Esophagus muscularis mucosa (tissue), 4 donors: ENCODE measurements around the gene ITGA2B. TPM values are rescaled to one million over a fixed set of nuclear protein-coding genes. Genes with fewer than 3 reads are reported as not detected.

Experiments
- DNase-seq: peaks from one replicate; pipeline ENCODE4 v3.0.0-alpha.2; 2017; ENCODE audit errors: extremely low spot score
- H3K27ac ChIP-seq, 4 donors: fragments of 200-600 bp; sonication (generic); replicated peaks in 1 of 4; 1 replicate in 3 of 4; 2 replicates in 1 of 4; pipeline ENCODE4 v1.5.1; 2016 to 2019; ENCODE audit warnings: mild to moderate bottlenecking in 1 of 4
- H3K27me3 ChIP-seq, 4 donors: fragments of 200-600 bp; sonication (generic); one replicate each; pipeline versions ENCODE4 v1.5.1 to v1.6.0; 2016 to 2019
- H3K36me3 ChIP-seq, 4 donors: fragments of 200-600 bp; sonication (generic); one replicate each; pipeline ENCODE4 v1.5.1; 2016 to 2019
- H3K4me1 ChIP-seq, 4 donors: fragments of 200-600 bp; sonication (generic); one replicate each; pipeline ENCODE4 v1.5.1; 2016 to 2019
- H3K4me3 ChIP-seq, 4 donors: fragments of 200-600 bp; sonication (generic); 1 replicate in 2 of 4; 2 replicates in 2 of 4; pipeline ENCODE4 v1.5.1; 2016 to 2019; ENCODE audit warnings: mild to moderate bottlenecking in 4 of 4, moderate library complexity in 1 of 4
- H3K9me3 ChIP-seq, 4 donors: fragments of 200-600 bp; sonication (generic); 1 replicate in 3 of 4; 2 replicates in 1 of 4; pipeline ENCODE4 v1.5.1; 2016 to 2019
- CTCF ChIP-seq, 3 experiments: fragments of 200-600 bp in 2 of 3; fragments of 450-650 bp in 1 of 3; sonication (generic) in 2 of 3; IDR thresholded peaks; one replicate each; pipeline ENCODE4 v1.5.1; 2017 to 2019; ENCODE audit warnings: antibody characterized with exemption in 3 of 3, mild to moderate bottlenecking in 2 of 3, moderate library complexity in 1 of 3
- EP300 ChIP-seq: sonication (generic); formaldehyde crosslinking; IDR thresholded peaks from one replicate; pipeline ENCODE4 v1.6.1; 2017; ENCODE audit warnings: antibody characterized with exemption
- POLR2A ChIP-seq: fragments of 450-650 bp; IDR thresholded peaks from one replicate; pipeline ENCODE4 v1.6.1; 2017; ENCODE audit warnings: antibody characterized with exemption, moderate library complexity, mild to moderate bottlenecking, low read depth
- POLR2AphosphoS5 ChIP-seq, 2 donors: sonication (generic); formaldehyde crosslinking; IDR thresholded peaks; one replicate each; pipeline ENCODE4 v1.6.1; 2017; ENCODE audit warnings: antibody characterized with exemption in 2 of 2
- WGBS: methylation state at CpG from one replicate; pipeline ENCODE4 v1.1.5; 2018; 5-methylcytosine and 5-hydroxymethylcytosine counted together
- intact Hi-C: fragments of 100-400 bp; cut with DNase I; formaldehyde crosslinking; loops from one replicate; pipeline ENCODE4 v1.15.1; 2023
- total RNA-seq, 4 donors: library from RNA; depleted of rRNA; stranded (reverse); fragments of >200 nt; gene quantifications; one replicate each; pipeline versions ENCODE4 v1.1.0 to v1.2.1, GENCODE V29; 2016

Gene ITGA2B
- total RNA-seq, 4 donors from 2014 or later = 0.42 to 1.7 (median 1.0) TPM

DNA sequence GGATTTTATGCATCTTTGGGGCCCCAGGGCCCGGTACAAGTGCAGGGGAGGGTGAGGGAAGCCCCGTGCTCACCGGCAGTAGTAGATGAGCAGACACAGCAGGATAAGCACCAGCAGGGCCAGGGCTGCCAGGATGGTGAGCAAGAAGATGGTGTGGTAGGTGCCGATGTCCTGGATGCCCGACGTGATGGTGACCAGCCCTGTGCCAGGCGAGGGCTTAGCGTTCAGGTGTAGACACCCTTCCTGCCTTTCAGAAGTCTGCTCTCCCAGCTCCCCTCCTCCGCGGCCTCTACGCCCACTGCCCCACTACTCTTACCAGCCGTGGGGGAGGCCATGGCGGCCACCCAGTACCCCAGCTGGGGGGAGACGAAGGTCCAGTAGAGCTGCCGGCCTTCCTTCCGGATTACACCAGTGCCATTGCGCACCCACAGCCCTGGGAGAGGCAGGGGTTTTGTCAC lies 33.8 kb downstream of the ITGA2B start:
- no peak for DNase-seq
- Histone ChIP-seq H3K4me3 (no peak overlapping the region), H3K27ac (no peak overlapping the region), H3K36me3 (peaks cover 21 to 27% (median 26%) of the 10 kb centered on the region in 4 donors), H3K9me3 (no peaks in the 10 kb centered on the region), H3K27me3 (no peaks in the 10 kb centered on the region), H3K4me1 (peaks cover 0 to 13% (median 7%) of the 10 kb centered on the region in 4 donors)
- WGBS = 88% methylated on average over 10 of the region's 17 CpGs
- intact Hi-C loops = no loop called here
- TF ChIP-seq POLR2AphosphoS5 (IDR thresholded peaks at IDR 0.05) = no peak
- no peak for TF ChIP-seq EP300
- no peak for TF ChIP-seq POLR2A
- TF ChIP-seq CTCF (IDR thresholded peaks at IDR 0.05) = no peak

DNA sequence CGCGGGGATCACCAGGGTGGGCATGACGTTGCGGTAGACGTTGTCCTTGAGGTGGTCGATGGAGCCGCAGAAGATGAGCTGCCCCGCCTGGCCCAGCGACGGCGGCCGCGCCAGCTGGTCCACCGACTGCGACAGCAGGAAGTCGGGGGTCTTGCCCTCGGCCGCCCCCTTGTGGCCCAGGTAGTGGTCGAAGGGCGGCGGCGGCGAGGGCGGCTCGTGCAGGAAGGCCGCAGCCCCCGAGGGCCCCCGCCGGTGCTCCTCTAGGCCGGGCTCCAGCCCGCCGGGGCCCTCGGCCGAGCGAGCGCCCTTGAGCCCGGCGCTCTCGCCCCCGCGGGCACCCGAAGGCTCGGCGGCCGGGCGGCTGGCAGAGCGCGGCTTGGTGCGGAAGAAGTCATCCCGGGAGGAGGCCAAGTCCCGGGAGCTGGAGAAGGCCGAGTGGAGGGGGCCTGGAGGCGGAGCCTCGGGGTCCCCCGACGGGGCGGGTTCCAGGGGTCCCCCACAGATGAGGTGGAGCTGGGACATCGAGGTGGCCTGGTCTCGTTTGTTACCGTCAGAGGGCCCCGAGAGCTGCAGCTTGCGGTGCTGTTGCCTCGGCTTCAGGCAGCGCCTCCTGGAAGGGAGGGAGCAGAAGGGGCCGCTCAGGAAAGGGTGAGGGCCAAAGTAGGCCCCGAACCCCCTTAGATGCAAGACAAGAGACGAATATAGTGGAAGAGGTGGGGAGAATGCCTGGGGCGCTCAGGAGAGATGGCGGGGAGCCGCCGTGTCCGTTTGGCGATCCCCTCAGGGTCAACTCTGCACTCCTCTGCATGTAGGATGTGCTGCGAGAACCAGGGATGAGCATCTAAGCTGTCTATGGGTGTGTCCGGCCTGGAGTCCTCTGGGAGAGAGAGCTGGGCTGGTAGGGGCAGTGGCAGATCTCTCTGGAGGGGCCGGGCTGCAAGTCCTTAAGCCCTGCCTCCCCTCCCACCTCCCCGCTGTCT lies 34.6 kb downstream of the ITGA2B start:
- intact Hi-C loops = no loop called here
- 77% methylated on average over 36 of the region's 77 CpGs for WGBS

DNA sequence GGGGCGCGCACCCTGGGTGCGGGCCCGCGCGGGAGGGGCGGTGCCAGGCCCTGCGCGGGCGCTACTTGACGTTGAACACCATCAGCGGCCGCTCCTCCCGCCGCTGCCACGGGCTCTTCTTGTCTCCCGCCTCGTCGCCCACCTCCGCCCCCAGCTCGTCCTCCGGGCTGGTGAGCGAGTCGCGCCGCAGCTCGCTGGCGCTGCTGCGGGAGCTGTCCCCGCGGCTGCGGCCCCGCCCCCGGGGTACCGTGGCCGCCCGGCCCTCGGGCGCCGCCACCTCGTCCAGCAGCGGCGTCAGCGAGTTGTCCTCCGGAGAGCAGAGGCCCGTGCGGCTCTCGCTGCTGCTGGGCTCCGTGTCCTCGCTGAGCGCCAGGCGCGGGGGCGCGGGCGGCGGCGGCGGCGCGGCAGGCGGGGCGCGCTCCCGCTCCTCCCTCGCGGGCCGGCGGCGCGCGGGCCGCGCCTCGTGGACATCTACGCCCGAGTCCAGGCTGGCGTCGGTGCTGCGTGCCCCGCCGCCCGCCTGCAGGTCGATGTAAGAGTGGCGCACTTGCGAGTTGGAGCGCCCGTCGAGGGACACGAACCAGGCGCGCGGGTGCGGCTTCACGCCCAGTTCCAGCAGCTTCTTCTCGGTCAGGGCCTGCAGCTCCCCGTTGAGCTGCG lies 35.6 kb downstream of the ITGA2B start:
- peaks cover 22 to 46% (median 45%) of the 10 kb centered on the region in 4 donors for H3K36me3 ChIP-seq
- H3K9me3 ChIP-seq = no peaks in the 10 kb centered on the region
- no peak for TF ChIP-seq CTCF (IDR thresholded peaks at IDR 0.05)
- TF ChIP-seq POLR2A = no peak
- no peak for TF ChIP-seq POLR2AphosphoS5 (IDR thresholded peaks at IDR 0.05)
- no peak for TF ChIP-seq EP300
- peaks cover 0 to 10% (median 7%) of the 10 kb centered on the region in 4 donors for H3K4me1 ChIP-seq
- H3K27me3 ChIP-seq = no peaks in the 10 kb centered on the region
- peak overlapping the region; percentile 42 to 61 (median 50) for H3K4me3 ChIP-seq
- intact Hi-C loops = no loop called here
- H3K27ac ChIP-seq = peak overlapping the region; percentile 10 to 57 (median 49)
- 57% methylated on average over 15 of the region's 98 CpGs for WGBS
- no peak for DNase-seq

More for the DNA sequence above, 34.6 kb downstream of the ITGA2B start:
- Histone ChIP-seq H3K27ac (no peak overlapping the region), H3K4me3 (peak overlapping the region in 3 of 4 donors; percentile 48 to 61 (median 51)), H3K9me3 (no peaks in the 10 kb centered on the region), H3K36me3 (peaks cover 22 to 35% (median 34%) of the 10 kb centered on the region in 4 donors), H3K27me3 (no peaks in the 10 kb centered on the region), H3K4me1 (peaks cover 0 to 10% (median 7%) of the 10 kb centered on the region in 4 donors)
- no peak for DNase-seq
- TF ChIP-seq POLR2A (no peak), POLR2AphosphoS5 (IDR thresholded peaks at IDR 0.05) (no peak), CTCF (IDR thresholded peaks at IDR 0.05) (peak in 1 of 3 experiments; percentile 35), EP300 (no peak)

DNA sequence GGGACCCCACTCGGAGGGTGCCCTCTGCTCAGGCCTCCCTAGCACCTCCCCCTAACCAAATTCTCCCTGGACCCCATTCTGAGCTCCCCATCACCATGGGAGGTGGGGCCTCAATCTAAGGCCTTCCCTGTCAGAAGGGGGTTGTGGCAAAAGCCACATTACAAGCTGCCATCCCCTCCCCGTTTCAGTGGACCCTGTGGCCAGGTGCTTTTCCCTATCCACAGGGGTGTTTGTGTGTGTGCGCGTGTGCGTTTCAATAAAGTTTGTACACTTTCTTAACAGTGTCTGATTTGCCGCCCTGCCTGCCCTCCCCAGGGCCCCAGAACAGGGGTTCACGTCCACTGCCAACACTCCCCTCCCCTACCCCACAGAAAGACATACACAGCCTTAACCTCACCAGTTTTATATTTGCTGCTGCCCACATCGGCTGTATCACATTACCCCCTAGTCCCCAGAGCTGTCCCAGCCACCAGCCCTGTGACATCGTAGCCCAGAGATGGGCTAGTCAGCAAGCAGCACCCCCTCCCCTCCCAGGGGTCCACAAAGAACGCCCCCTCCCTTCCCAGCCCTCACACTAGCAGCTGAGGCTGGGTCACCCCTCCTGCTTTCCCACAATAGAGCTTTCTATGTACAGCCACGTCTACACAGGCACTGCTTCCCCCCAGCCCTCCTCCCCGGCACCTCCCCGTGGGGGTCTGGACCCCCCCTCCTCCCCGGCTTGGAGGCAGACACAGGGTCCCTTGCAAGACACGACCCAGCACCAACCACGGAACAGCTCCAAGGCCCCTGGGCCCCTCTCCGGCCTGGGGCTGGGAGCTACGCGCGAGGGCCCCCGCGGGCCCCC lies 36.4 kb downstream of the ITGA2B start:
- Histone ChIP-seq H3K36me3 (peaks cover 22 to 53% (median 47%) of the 10 kb centered on the region in 4 donors), H3K27me3 (no peaks in the 10 kb centered on the region), H3K4me3 (peak overlapping the region; percentile 42 to 61 (median 50)), H3K27ac (peak overlapping the region; percentile 10 to 57 (median 49)), H3K4me1 (peaks cover 0 to 10% (median 8%) of the 10 kb centered on the region in 4 donors), H3K9me3 (no peaks in the 10 kb centered on the region)
- TF ChIP-seq EP300 (no peak), CTCF (IDR thresholded peaks at IDR 0.05) (no peak), POLR2AphosphoS5 (IDR thresholded peaks at IDR 0.05) (no peak), POLR2A (no peak)
- intact Hi-C loops = no loop called here
- 79% methylated on average over 9 of the region's 22 CpGs for WGBS
- no peak for DNase-seq
